Activated T-helper 1 cell treated with anti-CD3 and anti-CD28 coated beads, Interleukin-12 subunit alpha, Interleukin-12 subunit beta, Interleukin-2, Interleukin-4 antibody, amounts not matched to agents 30 ng/mL and 10 ng/mL and 1 ng/mL, durations not matched to agents 14 hours and 24 hours and 36 hours (primary cell): Measurements from ENCODE around the gene GGTLC1. TPM values are rescaled to one million over a fixed set of nuclear protein-coding genes. Genes with fewer than 3 reads are reported as not detected.
A peak's percentile ranks its signal among the peaks of the same experiment; 100 is the strongest.

Experiments
- DNase-seq: peaks from one replicate; pipeline ENCODE4 v3.0.0; 2021; ENCODE audit warnings: low spot score
- H3K27ac Mint-ChIP-seq: one replicate; pipeline ENCODE4 v1.8.0; 2021; ENCODE audit warnings: mild to moderate bottlenecking, mixed read lengths
- H3K27me3 Mint-ChIP-seq: one replicate; pipeline ENCODE4 v1.8.0; 2022; ENCODE audit warnings: mild to moderate bottlenecking, moderate library complexity, mixed read lengths; ENCODE audit not compliant: insufficient read depth
- H3K36me3 Mint-ChIP-seq: one replicate; pipeline ENCODE4 v1.8.0; 2021; ENCODE audit warnings: low read depth, mixed read lengths
- H3K4me1 Mint-ChIP-seq: one replicate; pipeline ENCODE4 v1.8.0; 2021; ENCODE audit warnings: low read depth, mixed read lengths
- H3K4me3 Mint-ChIP-seq: one replicate; pipeline ENCODE4 v1.8.0; 2021; ENCODE audit warnings: mild to moderate bottlenecking, moderate library complexity, mixed read lengths
- H3K9me3 Mint-ChIP-seq: one replicate; pipeline ENCODE4 v1.8.0; 2021; ENCODE audit warnings: mixed read lengths
- intact Hi-C: fragments of 100-400 bp; cut with micrococcal nuclease; formaldehyde crosslinking; loops from one replicate; pipeline ENCODE4 v1.15.1; 2024
- total RNA-seq: library from RNA; stranded (reverse); gene quantifications from 2 replicates; pipeline ENCODE4 v1.2.3, GENCODE V29; 2022

Gene GGTLC1
- total RNA-seq, 1 donor from 2014 or later = not detected

DNA sequence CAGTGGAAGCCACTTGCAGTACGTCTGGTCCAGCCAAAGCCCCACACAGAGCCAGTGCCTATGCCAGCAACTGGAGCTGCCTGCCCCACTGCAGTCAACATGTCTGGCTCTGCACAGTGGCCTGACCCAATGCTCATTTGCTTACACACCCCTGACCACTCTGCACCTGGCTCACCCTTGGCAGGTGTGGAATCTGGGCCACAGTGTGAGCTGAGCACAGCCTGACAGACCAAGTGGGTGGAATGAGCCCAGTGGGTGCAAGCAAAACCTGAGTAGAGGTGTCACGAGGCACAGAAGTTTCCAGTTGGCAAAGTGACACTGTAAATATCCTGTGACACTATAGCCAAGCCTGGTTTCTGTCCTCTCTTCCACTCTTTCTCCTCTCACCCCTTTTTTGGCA is 49.5 kb downstream of the GGTLC1 start:
- H3K4me3 Mint-ChIP-seq = no peak overlapping the region
- peaks cover 3% of the 10 kb centered on the region for H3K27me3 Mint-ChIP-seq
- H3K27ac Mint-ChIP-seq = no peak overlapping the region
- H3K4me1 Mint-ChIP-seq = no peaks in the 10 kb centered on the region
- H3K36me3 Mint-ChIP-seq = no peaks in the 10 kb centered on the region
- intact Hi-C loops = no loop called here
- H3K9me3 Mint-ChIP-seq = no peaks in the 10 kb centered on the region
- no peak for DNase-seq

DNA sequence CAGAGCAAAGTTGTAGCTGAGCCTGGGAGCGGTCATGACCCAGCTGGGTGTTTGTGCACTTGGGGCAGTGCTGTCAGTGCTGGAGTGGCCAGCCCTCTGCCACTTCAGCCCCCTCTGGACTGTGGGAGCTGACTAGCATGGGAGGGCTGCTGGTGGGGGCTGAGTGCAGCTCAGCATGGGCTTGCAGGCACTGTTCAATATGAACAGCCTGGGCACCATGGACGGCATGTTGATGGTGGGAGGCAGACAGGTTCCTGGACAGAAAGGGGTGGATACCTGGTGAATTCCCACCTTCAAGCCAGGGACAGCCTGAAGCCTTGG is 50.5 kb downstream of the GGTLC1 start:
- no peak overlapping the region for H3K4me3 Mint-ChIP-seq
- no peaks in the 10 kb centered on the region for H3K4me1 Mint-ChIP-seq
- H3K9me3 Mint-ChIP-seq = no peaks in the 10 kb centered on the region
- H3K36me3 Mint-ChIP-seq = no peaks in the 10 kb centered on the region
- no peak for DNase-seq
- intact Hi-C loops = no loop called here
- peaks cover 3% of the 10 kb centered on the region for H3K27me3 Mint-ChIP-seq
- H3K27ac Mint-ChIP-seq = no peak overlapping the region

DNA sequence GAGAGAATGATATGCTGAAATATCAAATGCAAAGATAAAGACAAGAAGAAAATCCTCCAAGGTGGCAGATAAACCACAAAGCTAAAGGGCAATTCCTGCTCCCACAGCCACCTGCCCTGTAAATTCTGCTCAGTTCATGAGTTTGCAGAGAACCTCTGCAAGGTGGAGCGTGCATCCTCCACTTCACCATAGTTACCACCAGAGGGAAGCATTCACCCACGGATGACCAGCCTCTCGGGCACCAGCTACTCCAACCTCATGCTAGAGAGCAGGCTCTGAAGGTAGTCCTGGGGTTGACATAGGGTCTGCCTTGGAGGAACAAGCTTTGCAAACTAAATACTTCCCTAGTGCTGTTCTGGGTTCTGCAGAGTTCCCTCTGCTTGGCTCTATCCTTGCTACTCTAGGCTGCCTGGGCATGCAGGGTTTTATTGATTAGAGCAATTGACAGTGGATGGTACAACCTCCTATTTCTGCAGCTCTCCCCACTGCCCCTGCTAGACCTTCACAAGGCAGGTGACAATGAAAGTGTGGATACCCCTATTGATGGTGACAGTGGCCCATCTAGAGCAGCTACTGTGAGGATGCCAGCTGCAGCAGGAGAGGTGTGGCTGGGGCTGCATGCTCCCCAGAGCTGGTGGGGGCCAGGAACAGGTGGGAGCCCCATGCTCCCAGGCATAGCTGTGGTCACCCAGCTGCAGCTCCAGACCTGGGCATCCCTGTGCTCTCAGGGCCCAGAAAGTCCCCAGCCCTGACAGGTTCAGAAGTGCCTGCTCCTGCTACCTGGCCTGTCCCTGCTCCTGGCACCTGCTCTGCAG is 51.1 kb downstream of the GGTLC1 start:
- no peaks in the 10 kb centered on the region for H3K36me3 Mint-ChIP-seq
- DNase-seq = peak; percentile 33
- intact Hi-C loops = loop anchor here (1.0 kb wide), 3 partner anchors 59 to 227 kb away; no protein-coding TSS in a partner anchor
- H3K4me3 Mint-ChIP-seq = no peak overlapping the region
- peaks cover 3% of the 10 kb centered on the region for H3K27me3 Mint-ChIP-seq
- no peaks in the 10 kb centered on the region for H3K9me3 Mint-ChIP-seq
- no peaks in the 10 kb centered on the region for H3K4me1 Mint-ChIP-seq
- H3K27ac Mint-ChIP-seq = no peak overlapping the region

Other genes with a start within 250 kb of the GGTLC1 start
- gene CST1, start 237.8 kb downstream of the GGTLC1 start, total RNA-seq = not detected in 2 replicates
- gene CST2, start 162.1 kb downstream of the GGTLC1 start, total RNA-seq = not detected in 2 replicates
- not detected in 2 replicates for gene CST5, start 109.0 kb downstream of the GGTLC1 start, total RNA-seq